ENCODE data around the gene ATP2A1. TPM values are rescaled to one million over a fixed set of nuclear protein-coding genes. Genes with fewer than 3 reads are reported as not detected.

The ATP2A1 gene
- total and polyA plus RNA-seq, 2 of the 13 experiments (the other 11 are each of a cell fraction or from before 2014, with no cell fraction given), result 3.2 to 12.5 TPM

DNA sequence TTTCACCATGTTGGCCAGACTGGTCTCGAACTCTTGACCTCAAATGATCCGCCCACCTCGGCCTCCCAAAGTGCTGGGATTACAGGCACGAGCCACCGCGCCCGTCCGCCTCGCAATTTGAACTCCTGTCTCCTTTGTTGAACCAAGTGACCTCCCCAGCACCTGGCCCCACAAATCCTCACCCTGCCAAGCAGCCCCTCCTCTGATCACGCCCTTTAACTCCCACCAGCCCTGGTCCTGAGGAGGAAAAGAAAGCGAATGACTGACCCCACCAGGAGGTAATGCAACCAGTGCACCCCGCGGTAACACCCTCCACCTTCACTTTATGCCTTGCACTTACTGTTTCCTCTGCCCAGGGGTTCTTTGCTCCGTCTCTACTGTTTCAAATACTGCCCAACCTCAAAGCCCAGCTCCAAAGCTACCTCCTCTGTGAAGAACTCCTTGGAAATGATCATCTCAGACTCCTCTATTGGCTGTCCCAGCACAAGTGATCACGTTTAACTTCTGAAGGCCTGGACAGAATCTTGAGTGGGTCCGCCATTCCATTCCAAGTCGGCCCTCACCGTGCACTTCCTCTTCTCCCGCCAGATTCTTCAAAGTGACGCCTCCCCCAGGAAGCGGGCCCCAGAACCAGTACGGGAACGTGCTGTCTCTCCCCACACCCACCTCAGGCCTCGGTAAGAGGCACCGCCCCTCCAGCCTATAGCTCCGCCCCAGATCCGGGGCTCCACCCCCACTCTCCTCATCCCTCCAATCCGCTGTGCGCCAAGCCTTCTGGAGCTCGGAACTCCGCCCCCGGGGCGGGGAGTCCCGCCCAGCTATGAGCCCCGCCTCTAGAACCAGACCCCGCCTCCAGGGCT, 57.9 kb downstream of the ATP2A1 start (continued):
- TF ChIP-seq, protein P1, sequence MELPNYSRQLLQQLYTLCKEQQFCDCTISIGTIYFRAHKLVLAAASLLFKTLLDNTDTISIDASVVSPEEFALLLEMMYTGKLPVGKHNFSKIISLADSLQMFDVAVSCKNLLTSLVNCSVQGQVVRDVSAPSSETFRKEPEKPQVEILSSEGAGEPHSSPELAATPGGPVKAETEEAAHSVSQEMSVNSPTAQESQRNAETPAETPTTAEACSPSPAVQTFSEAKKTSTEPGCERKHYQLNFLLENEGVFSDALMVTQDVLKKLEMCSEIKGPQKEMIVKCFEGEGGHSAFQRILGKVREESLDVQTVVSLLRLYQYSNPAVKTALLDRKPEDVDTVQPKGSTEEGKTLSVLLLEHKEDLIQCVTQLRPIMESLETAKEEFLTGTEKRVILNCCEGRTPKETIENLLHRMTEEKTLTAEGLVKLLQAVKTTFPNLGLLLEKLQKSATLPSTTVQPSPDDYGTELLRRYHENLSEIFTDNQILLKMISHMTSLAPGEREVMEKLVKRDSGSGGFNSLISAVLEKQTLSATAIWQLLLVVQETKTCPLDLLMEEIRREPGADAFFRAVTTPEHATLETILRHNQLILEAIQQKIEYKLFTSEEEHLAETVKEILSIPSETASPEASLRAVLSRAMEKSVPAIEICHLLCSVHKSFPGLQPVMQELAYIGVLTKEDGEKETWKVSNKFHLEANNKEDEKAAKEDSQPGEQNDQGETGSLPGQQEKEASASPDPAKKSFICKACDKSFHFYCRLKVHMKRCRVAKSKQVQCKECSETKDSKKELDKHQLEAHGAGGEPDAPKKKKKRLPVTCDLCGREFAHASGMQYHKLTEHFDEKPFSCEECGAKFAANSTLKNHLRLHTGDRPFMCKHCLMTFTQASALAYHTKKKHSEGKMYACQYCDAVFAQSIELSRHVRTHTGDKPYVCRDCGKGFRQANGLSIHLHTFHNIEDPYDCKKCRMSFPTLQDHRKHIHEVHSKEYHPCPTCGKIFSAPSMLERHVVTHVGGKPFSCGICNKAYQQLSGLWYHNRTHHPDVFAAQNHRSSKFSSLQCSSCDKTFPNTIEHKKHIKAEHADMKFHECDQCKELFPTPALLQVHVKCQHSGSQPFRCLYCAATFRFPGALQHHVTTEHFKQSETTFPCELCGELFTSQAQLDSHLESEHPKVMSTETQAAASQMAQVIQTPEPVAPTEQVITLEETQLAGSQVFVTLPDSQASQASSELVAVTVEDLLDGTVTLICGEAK (IDR thresholded peaks at IDR 0.05), result no peak
- TF ChIP-seq, protein P1 (CRISPR knock-in tag; IDR thresholded peaks at IDR 0.05), result no peak
- no peak for TF ChIP-seq NCOA5 (CRISPR knock-in tag; IDR thresholded peaks at IDR 0.05)
- 0 out of 2 replicates have a peak, but pooled peaks have one; percentile 18 for TF ChIP-seq SALL2 (CRISPR knock-in tag; IDR thresholded peaks at IDR 0.05)
- TF ChIP-seq HMGA1 (CRISPR knock-in tag; conservative IDR thresholded peaks at IDR 0.05), result no peak
- no peak for TF ChIP-seq FOSL1 (CRISPR knock-in tag; IDR thresholded peaks at IDR 0.05; ENCODE audit: borderline replicate concordance)
- peak; percentile 95 for TF ChIP-seq SP4 (CRISPR knock-in tag; IDR thresholded peaks at IDR 0.05)
- TF ChIP-seq HNF4G (IDR thresholded peaks at IDR 0.05; ENCODE audit: borderline replicate concordance, low read depth, low read length), result no peak
- no peak for TF ChIP-seq HNF4G (CRISPR knock-in tag; IDR thresholded peaks at IDR 0.05; ENCODE audit: borderline replicate concordance, low read depth)
- TF ChIP-seq, protein P2, sequence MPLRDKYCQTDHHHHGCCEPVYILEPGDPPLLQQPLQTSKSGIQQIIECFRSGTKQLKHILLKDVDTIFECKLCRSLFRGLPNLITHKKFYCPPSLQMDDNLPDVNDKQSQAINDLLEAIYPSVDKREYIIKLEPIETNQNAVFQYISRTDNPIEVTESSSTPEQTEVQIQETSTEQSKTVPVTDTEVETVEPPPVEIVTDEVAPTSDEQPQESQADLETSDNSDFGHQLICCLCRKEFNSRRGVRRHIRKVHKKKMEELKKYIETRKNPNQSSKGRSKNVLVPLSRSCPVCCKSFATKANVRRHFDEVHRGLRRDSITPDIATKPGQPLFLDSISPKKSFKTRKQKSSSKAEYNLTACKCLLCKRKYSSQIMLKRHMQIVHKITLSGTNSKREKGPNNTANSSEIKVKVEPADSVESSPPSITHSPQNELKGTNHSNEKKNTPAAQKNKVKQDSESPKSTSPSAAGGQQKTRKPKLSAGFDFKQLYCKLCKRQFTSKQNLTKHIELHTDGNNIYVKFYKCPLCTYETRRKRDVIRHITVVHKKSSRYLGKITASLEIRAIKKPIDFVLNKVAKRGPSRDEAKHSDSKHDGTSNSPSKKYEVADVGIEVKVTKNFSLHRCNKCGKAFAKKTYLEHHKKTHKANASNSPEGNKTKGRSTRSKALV (CRISPR knock-in tag; IDR thresholded peaks at IDR 0.05), result no peak
- TF ChIP-seq, protein P3, sequence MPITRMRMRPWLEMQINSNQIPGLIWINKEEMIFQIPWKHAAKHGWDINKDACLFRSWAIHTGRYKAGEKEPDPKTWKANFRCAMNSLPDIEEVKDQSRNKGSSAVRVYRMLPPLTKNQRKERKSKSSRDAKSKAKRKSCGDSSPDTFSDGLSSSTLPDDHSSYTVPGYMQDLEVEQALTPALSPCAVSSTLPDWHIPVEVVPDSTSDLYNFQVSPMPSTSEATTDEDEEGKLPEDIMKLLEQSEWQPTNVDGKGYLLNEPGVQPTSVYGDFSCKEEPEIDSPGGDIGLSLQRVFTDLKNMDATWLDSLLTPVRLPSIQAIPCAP (CRISPR knock-in tag; IDR thresholded peaks at IDR 0.05; ENCODE audit: low read depth), result 0 out of 2 replicates have a peak, but pooled peaks have one; percentile 39
- no peak for TF ChIP-seq MIXL1 (CRISPR knock-in tag; IDR thresholded peaks at IDR 0.05)
- TF ChIP-seq DPF2 (CRISPR knock-in tag; IDR thresholded peaks at IDR 0.05; ENCODE audit: borderline replicate concordance, low read depth), result no peak
- TF ChIP-seq ZNF33A (CRISPR knock-in tag; IDR thresholded peaks at IDR 0.05; ENCODE audit: borderline replicate concordance), result no peak
- no peak for TF ChIP-seq ZC3H4 (CRISPR knock-in tag; IDR thresholded peaks at IDR 0.05; ENCODE audit: borderline replicate concordance)
- TF ChIP-seq XRCC5 (optimal IDR thresholded peaks at IDR 0.05; ENCODE audit: low read length), result peak; percentile 72
- TF ChIP-seq ZFP90 (CRISPR knock-in tag; IDR thresholded peaks at IDR 0.05; ENCODE audit: borderline replicate concordance), result peak; percentile 10; the same call in 1 of the 2 replicates

Measured in HepG2 (cell line).